PC-3 (cell line): ENCODE results near the gene IRF2BP1. TPM values are rescaled to one million over a fixed set of nuclear protein-coding genes. Genes with fewer than 3 reads are reported as not detected.

Experiments used
- ATAC-seq: fragments of 200-7000 bp; cut with Tn5 transposase; 2 replicates; pipeline ENCODE4 v1.9.1; 2020; ENCODE audit warnings: mild to moderate bottlenecking, moderate library complexity
- BruUV-seq: library from RNA; stranded (reverse); fragments of 400-500 nt; replicated peaks from 2 replicates; lab custom pipeline; 2021; lab: Mats Ljungman, UMichigan
- CTCF ChIA-PET: fragments of 300-600 bp; sonication (Branson Sonifier 250); formaldehyde crosslinking; loops from one replicate; lab custom pipeline; 2022; ENCODE audit warnings: antibody characterized with exemption; lab: Charles Lee
- POLR2A ChIA-PET: fragments of 300-600 bp; sonication (Branson Sonifier 250); formaldehyde crosslinking; loops from one replicate; lab custom pipeline; 2022; ENCODE audit warnings: antibody characterized with exemption; ENCODE audit not compliant: unreplicated experiment; lab: Charles Lee
- DNase-seq: peaks from one replicate; pipeline ENCODE4 v3.0.0-alpha.2; 2015
- H2AFZ ChIP-seq: fragments of 300-600 bp; sonication (generic); 2 replicates; pipeline ENCODE4 v1.6.0; 2016; ENCODE audit warnings: antibody characterized with exemption, low read length
- H3F3A ChIP-seq: fragments of 300-600 bp; sonication (generic); one replicate; pipeline ENCODE4 v1.6.0; 2017; ENCODE audit warnings: antibody characterized with exemption, low read length, control low read depth, mild to moderate bottlenecking; ENCODE audit not compliant: unreplicated experiment
- H3K27ac ChIP-seq: fragments of 300-600 bp; sonication (generic); 2 replicates; pipeline ENCODE4 v1.5.1; 2016; ENCODE audit warnings: mild to moderate bottlenecking, low read length
- H3K27me3 ChIP-seq: fragments of 300-600 bp; sonication (generic); 2 replicates; pipeline ENCODE4 v1.6.1; 2016; ENCODE audit warnings: low read length, mixed read lengths
- H3K36me3 ChIP-seq: fragments of 300-600 bp; sonication (generic); 2 replicates; pipeline ENCODE4 v1.6.1; 2016; ENCODE audit warnings: low read depth, mixed run types, low read length, mixed read lengths
- H3K4me1 ChIP-seq: fragments of 300-600 bp; sonication (generic); 2 replicates; pipeline ENCODE4 v1.5.1; 2016; ENCODE audit warnings: low read length; ENCODE audit not compliant: insufficient read depth
- H3K4me2 ChIP-seq: fragments of 300-600 bp; sonication (generic); 2 replicates; pipeline ENCODE4 v1.6.0; 2016; ENCODE audit warnings: low read length
- H3K4me3 ChIP-seq: fragments of 300-600 bp; sonication (generic); 2 replicates; pipeline ENCODE4 v1.5.1; 2016; ENCODE audit warnings: mild to moderate bottlenecking, low read length, mixed read lengths
- H3K79me2 ChIP-seq: fragments of 300-600 bp; sonication (generic); 2 replicates; pipeline ENCODE4 v1.6.1; 2017; ENCODE audit warnings: low read length, mixed read lengths
- H3K9ac ChIP-seq: fragments of 300-600 bp; sonication (generic); 2 replicates; pipeline ENCODE4 v1.6.0; 2016; ENCODE audit warnings: mild to moderate bottlenecking, low read length
- H3K9me2 ChIP-seq: fragments of 300-600 bp; sonication (generic); replicated peaks from 2 replicates; pipeline ENCODE4 v1.6.1; 2016; ENCODE audit warnings: mixed run types, low read length, mixed read lengths
- H3K9me3 ChIP-seq: fragments of 300-600 bp; sonication (generic); 2 replicates; pipeline ENCODE4 v1.6.1; 2016; ENCODE audit warnings: low read length, mixed read lengths
- H4K20me1 ChIP-seq: fragments of 300-600 bp; sonication (generic); 2 replicates; pipeline ENCODE4 v1.6.1; 2016; ENCODE audit warnings: low read length, mixed read lengths
- CTCF ChIP-seq: fragments of 300-600 bp; sonication (generic); conservative IDR thresholded peaks from 2 replicates; pipeline ENCODE4 v1.5.1; 2017; ENCODE audit warnings: antibody characterized with exemption, low read depth, mild to moderate bottlenecking, low read length
- EZH2 ChIP-seq: fragments of 300-600 bp; sonication (generic); IDR thresholded peaks from one replicate; pipeline ENCODE4 v1.6.1; 2017; ENCODE audit warnings: antibody characterized with exemption, mild to moderate bottlenecking, low read length; ENCODE audit not compliant: unreplicated experiment
- EZH2phosphoT487 ChIP-seq: fragments of 300-600 bp; sonication (generic); IDR thresholded peaks from 2 replicates; pipeline ENCODE4 v1.6.1; 2018; ENCODE audit warnings: mild to moderate bottlenecking, antibody characterized with exemption, low read length, borderline replicate concordance
- intact Hi-C: fragments of 100-400 bp; cut with micrococcal nuclease; formaldehyde crosslinking; loops from 2 replicates; pipeline ENCODE4 v1.9.0; 2023
- total RNA-seq: library from RNA; depleted of rRNA; stranded (reverse); fragments of >200 nt; gene quantifications from 2 replicates; pipeline ENCODE4 v1.2.3, GENCODE V29; 2014

Gene IRF2BP1
- total RNA-seq, 1 experiment from 2014 or later = 31.5 TPM

DNA sequence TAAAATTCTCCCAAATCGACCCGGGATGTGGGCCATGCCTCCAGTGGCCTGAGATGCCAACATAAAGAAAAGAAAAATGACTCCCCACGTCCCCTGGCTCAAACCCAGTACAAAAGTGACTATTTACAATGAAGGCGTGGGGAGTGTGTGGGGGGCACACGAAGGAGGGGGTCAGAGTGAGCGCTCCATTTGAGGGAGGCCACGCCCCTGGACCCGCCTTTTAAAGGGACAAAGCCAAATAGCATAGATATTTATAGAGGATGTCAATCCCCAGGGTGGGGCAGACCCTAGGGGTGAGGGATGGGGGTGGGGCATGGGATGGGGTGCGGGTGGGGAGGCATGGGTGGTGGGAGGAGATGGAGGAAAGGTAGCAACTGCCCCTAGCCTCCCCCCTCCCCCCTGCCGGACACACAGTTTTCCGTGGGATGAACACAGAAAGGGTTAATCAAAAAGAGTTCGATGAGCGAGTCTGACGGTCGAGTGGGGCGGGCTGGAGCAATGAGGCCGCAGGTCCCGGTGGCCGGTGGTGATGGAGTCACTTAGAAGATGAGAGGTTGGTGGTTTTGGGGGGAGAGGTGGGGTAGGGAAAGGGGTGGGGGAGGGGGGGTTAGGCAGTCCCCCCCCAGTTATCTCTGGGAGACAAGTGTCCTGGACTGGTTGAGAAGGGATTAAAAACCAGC, 48.8 kb upstream of the IRF2BP1 start:
- no peak for TF ChIP-seq EZH2phosphoT487
- TF ChIP-seq CTCF = no peak
- TF ChIP-seq EZH2 = no peak
- H3K4me2 ChIP-seq = no peak overlapping the region
- no peak overlapping the region for H3K9ac ChIP-seq
- H3K9me3 ChIP-seq = no peaks in the 10 kb centered on the region
- ATAC-seq = no peak
- no peak for DNase-seq
- H3K9me2 ChIP-seq = no peaks in the 10 kb centered on the region
- no peak overlapping the region for H3K4me3 ChIP-seq
- no peaks in the 10 kb centered on the region for H3K27me3 ChIP-seq
- POLR2A ChIA-PET = no interaction called here
- H3K4me1 ChIP-seq = no peaks in the 10 kb centered on the region
- CTCF ChIA-PET = no interaction called here
- no peaks in the 10 kb centered on the region for H3K79me2 ChIP-seq
- no peaks in the 10 kb centered on the region for H3K36me3 ChIP-seq
- BruUV-seq = no TSS peak
- H2AFZ ChIP-seq = no peak overlapping the region
- H3K27ac ChIP-seq = no peak overlapping the region
- intact Hi-C loops = no loop called here
- H3F3A ChIP-seq = no peaks in the 10 kb centered on the region
- H4K20me1 ChIP-seq = no peaks in the 10 kb centered on the region

DNA sequence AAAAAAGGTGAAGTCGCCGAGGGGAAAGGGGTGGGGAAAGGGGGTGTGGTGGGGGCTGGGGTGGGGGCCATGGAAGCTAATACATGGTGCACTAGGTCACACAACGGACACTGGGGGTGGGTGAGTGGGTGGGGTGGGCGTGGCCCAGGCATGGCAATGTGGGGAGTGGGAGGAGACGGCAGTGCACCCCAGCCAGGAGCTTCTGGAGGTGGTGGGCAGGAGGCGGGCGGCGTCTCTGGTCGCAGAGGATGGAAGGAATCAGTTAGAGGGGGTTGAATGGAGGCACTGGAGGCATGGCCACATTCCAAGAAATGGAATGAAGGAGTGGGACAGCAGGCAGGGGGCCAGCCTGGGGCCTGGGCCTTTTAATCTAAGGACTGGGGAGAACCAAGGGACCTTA, 47.8 kb upstream of the IRF2BP1 start:
- Histone ChIP-seq H3K9me3 (no peaks in the 10 kb centered on the region), H3K9ac (no peak overlapping the region), H3F3A (no peaks in the 10 kb centered on the region), H3K4me3 (no peak overlapping the region), H3K4me2 (no peak overlapping the region), H3K9me2 (no peaks in the 10 kb centered on the region), H3K79me2 (no peaks in the 10 kb centered on the region), H3K27ac (no peak overlapping the region), H3K4me1 (no peaks in the 10 kb centered on the region), H4K20me1 (no peaks in the 10 kb centered on the region), H3K36me3 (no peaks in the 10 kb centered on the region), H2AFZ (no peak overlapping the region), H3K27me3 (no peaks in the 10 kb centered on the region)
- TF ChIP-seq EZH2phosphoT487 (no peak), EZH2 (no peak), CTCF (no peak)
- ATAC-seq = no peak
- BruUV-seq = no TSS peak
- ChIA-PET CTCF (no interaction called here), POLR2A (no interaction called here)
- intact Hi-C loops = no loop called here
- DNase-seq = no peak

- Histone ChIP-seq H3K9me2 (no peaks in the 10 kb centered on the region), H3K9me3 (no peaks in the 10 kb centered on the region), H3F3A (no peaks in the 10 kb centered on the region), H3K9ac (no peak overlapping the region), H4K20me1 (no peaks in the 10 kb centered on the region), H3K27ac (no peak overlapping the region), H3K4me1 (peaks cover 5% of the 10 kb centered on the region), H3K4me3 (no peak overlapping the region), H2AFZ (no peak overlapping the region), H3K27me3 (no peaks in the 10 kb centered on the region), H3K36me3 (no peaks in the 10 kb centered on the region), H3K4me2 (no peak overlapping the region), H3K79me2 (no peaks in the 10 kb centered on the region)
- intact Hi-C loops = no loop called here
- DNase-seq (no peak), ATAC-seq (no peak)
- TF ChIP-seq EZH2 = no peak
- no peak for TF ChIP-seq EZH2phosphoT487
- no peak for TF ChIP-seq CTCF
- POLR2A ChIA-PET = no interaction called here
- CTCF ChIA-PET = no interaction called here
- no TSS peak for BruUV-seq
Measured at GRCh38 chr19:45931055-45931454, 45.1 kb upstream of the IRF2BP1 start.
